Measurements from ENCODE around the gene PRKCA.

Gene PRKCA

GRCh38 chr17:66643815-66644710, 341.6 kb downstream of the PRKCA start:
- no peak for DNase-seq (ENCODE audit: low read depth)
- no peak overlapping the region for H3K4me3 ChIP-seq (ENCODE audit: low read depth, low read length)
- no peak for TF ChIP-seq CTCF (IDR thresholded peaks at IDR 0.05; ENCODE audit: control insufficient read depth, extremely low read depth, insufficient read depth)

DNA sequence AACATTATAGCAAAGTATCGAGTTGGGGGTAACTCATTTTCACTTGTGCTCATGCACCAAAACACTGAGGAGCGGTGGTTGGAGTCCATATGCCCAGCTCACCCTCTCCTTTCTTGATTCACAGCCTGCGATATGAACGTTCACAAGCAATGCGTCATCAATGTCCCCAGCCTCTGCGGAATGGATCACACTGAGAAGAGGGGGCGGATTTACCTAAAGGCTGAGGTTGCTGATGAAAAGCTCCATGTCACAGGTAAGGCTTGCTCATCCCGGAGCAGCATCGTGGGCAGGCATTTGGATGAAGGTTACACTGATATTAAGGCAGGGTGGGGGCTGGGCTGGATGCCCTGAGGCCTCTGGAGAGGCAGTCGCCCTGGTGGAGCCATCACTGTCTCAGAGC, 342.8 kb downstream of the PRKCA start:
- DNase-seq (ENCODE audit: low read depth), result no peak
- H3K4me3 ChIP-seq (ENCODE audit: low read depth, low read length), result no peak overlapping the region
- TF ChIP-seq CTCF (IDR thresholded peaks at IDR 0.05; ENCODE audit: control insufficient read depth, extremely low read depth, insufficient read depth), result no peak

DNA sequence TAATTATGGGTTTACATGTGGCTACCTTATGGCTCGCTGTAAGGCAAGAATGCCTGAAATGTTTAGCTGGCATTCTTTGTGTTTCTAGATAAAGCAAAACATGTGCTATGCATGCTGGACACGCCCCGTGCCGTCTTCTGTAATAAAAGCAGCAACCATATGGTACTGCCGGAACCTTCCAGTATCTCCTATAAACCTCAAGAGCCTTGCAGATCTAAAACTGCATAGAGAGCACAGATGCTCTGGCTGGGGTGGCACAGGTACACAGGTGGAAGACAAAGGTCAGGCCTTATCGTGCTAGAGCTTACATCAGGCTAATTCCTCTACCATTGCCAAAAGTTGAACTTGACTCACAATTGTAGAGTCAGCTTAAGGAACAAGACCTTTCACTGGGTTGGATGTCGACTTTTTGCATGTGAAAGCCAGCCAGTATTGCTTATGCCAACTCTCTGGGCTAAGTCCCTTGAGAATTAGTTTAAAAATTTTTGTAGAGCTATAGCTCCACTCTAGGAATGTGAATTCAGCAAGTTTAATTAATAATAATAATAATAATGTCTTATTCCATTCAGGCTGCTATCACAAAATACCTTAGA, 345.1 kb downstream of the PRKCA start:
- no peak overlapping the region for H3K4me3 ChIP-seq (ENCODE audit: low read depth, low read length)
- no peak for DNase-seq (ENCODE audit: low read depth)
- no peak for TF ChIP-seq CTCF (IDR thresholded peaks at IDR 0.05; ENCODE audit: control insufficient read depth, extremely low read depth, insufficient read depth)

DNA sequence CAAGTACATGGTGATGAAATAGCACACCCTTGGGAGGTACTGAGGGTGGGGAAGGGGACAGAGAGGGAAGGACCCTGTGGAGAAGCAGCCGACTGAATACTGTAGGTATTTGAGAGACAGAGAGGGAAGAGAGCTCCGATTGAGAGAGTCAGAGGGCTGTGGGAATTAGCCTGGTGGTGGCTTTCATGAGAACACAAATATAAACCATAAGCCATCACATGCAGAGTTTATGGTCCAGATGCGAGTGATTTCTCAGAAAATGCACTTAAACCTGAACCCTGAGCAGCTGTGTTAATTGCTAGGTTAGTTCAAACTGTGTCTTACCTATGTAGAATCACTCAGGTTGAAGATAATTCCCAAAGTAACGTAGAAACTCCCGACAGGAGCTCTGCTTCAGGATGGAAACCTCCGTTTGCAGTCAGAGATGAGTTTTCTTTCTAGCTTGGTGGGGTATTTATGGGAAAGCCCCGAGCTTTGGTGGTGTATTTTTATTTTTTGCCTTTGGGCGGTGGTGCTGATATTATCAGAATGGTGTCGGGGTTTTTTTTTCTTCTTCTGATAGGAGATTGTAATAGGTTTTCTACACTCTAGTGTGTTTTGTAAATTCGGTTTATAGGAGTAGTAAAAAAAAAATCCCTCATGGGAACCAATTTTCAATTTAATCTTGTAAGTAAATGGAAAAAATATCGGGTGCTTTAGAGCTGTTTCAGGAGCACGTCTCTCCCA, 347.6 kb downstream of the PRKCA start:
- TF ChIP-seq CTCF (IDR thresholded peaks at IDR 0.05; ENCODE audit: control insufficient read depth, extremely low read depth, insufficient read depth), result no peak
- no peak for DNase-seq (ENCODE audit: low read depth)
- no peak overlapping the region for H3K4me3 ChIP-seq (ENCODE audit: low read depth, low read length)

DNA sequence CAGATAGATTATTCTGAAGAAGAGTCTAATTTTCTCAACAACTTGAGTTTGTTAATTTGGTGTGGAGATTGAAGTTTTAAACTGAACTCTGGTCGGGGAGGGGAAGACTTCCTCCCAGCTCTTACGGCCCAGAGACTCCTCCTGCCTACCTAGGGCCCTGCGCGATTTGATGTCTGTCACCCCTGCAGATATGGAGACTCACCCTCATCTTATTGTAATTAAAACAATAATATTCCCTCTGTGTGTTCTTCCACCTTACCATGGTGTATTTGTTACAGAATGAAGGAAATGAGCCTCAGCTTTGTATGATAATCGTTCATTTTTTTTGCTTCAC, 348.1 kb downstream of the PRKCA start:
- no peak for TF ChIP-seq CTCF (IDR thresholded peaks at IDR 0.05; ENCODE audit: control insufficient read depth, extremely low read depth, insufficient read depth)
- no peak overlapping the region for H3K4me3 ChIP-seq (ENCODE audit: low read depth, low read length)
- DNase-seq (ENCODE audit: low read depth), result no peak

- no peak for DNase-seq (ENCODE audit: low read depth)
- no peak overlapping the region for H3K4me3 ChIP-seq (ENCODE audit: low read depth, low read length)
- TF ChIP-seq CTCF (IDR thresholded peaks at IDR 0.05; ENCODE audit: control insufficient read depth, extremely low read depth, insufficient read depth), result no peak
Measured at GRCh38 chr17:66652840-66653507, 350.6 kb downstream of the PRKCA start.
